ENCODE data around the gene TBC1D23.
"Not testable (repeated sequence)": the region's sequence is repeated elsewhere in the genome, so short reads cannot be mapped to it uniquely, and the experiment has no call there.

TBC1D23 gene

GRCh38 chr3:100256731-100257151, 4.1 kb upstream of the TBC1D23 start:
- no peak for DNase-seq (ENCODE audit: low read depth)

- DNase-seq (ENCODE audit: low read depth): no peak
Measured at GRCh38 chr3:100257586-100257985, 3.2 kb upstream of the TBC1D23 start.

GRCh38 chr3:100260081-100260684, 609 bp upstream of the TBC1D23 start:
- no peak for DNase-seq (ENCODE audit: low read depth)

GRCh38 chr3:100261485-100261903, 702 bp downstream of the TBC1D23 start:
- DNase-seq (ENCODE audit: low read depth): no peak

- DNase-seq (ENCODE audit: low read depth): not testable (repeated sequence)
Measured at GRCh38 chr3:100262925-100263324, 2.1 kb downstream of the TBC1D23 start.

- DNase-seq (ENCODE audit: low read depth): no peak
Measured at GRCh38 chr3:100263583-100263982, 2.8 kb downstream of the TBC1D23 start.

- no peak for DNase-seq (ENCODE audit: low read depth)
Measured at GRCh38 chr3:100264242-100264641, 3.5 kb downstream of the TBC1D23 start.

- DNase-seq (ENCODE audit: low read depth): no peak
Measured at GRCh38 chr3:100265016-100265415, 4.2 kb downstream of the TBC1D23 start.

- DNase-seq (ENCODE audit: low read depth): no peak
Measured at GRCh38 chr3:100266531-100266930, 5.7 kb downstream of the TBC1D23 start.

- DNase-seq (ENCODE audit: low read depth): no peak
Measured at GRCh38 chr3:100268156-100268555, 7.4 kb downstream of the TBC1D23 start.

GRCh38 chr3:100269001-100269400, 8.2 kb downstream of the TBC1D23 start:
- no peak for DNase-seq (ENCODE audit: low read depth)

GRCh38 chr3:100269410-100270214, 8.8 kb downstream of the TBC1D23 start:
- DNase-seq (ENCODE audit: low read depth): no peak

- no peak for DNase-seq (ENCODE audit: low read depth)
Measured at GRCh38 chr3:100270215-100270583, 9.4 kb downstream of the TBC1D23 start.

- no peak for DNase-seq (ENCODE audit: low read depth)
Measured at GRCh38 chr3:100271522-100271921, 10.7 kb downstream of the TBC1D23 start.

- DNase-seq (ENCODE audit: low read depth): not testable (repeated sequence)
Measured at GRCh38 chr3:100272797-100273611, 12.2 kb downstream of the TBC1D23 start.

GRCh38 chr3:100274361-100274760, 13.6 kb downstream of the TBC1D23 start:
- DNase-seq (ENCODE audit: low read depth): no peak

GRCh38 chr3:100277255-100277800, 16.5 kb downstream of the TBC1D23 start:
- no peak for DNase-seq (ENCODE audit: low read depth)

- DNase-seq (ENCODE audit: low read depth): no peak
Measured at GRCh38 chr3:100278910-100279309, 18.1 kb downstream of the TBC1D23 start.

GRCh38 chr3:100288288-100288894, 27.6 kb downstream of the TBC1D23 start:
- DNase-seq (ENCODE audit: low read depth): no peak

GRCh38 chr3:100289339-100289738, 28.5 kb downstream of the TBC1D23 start:
- no peak for DNase-seq (ENCODE audit: low read depth)

GRCh38 chr3:100295089-100295488, 34.3 kb downstream of the TBC1D23 start:
- no peak for DNase-seq (ENCODE audit: low read depth)

- DNase-seq (ENCODE audit: low read depth): no peak
Measured at GRCh38 chr3:100297784-100298183, 37.0 kb downstream of the TBC1D23 start.

Measured in stimulated activated CD4-positive, alpha-beta T cell treated with anti-CD3 and anti-CD28 coated beads, Interleukin-2, amount 100 ng/mL, for 4 hours (primary cell).